Body of pancreas (tissue), 4 donors: ENCODE measurements around the gene COL4A4. TPM values are rescaled to one million over a fixed set of nuclear protein-coding genes. Genes with fewer than 3 reads are reported as not detected.

Source experiments
- ATAC-seq: fragments of 150-250 bp; one replicate; pipeline ENCODE4 v1.9.1; 2016
- DNase-seq, 4 donors: peaks; one replicate each; pipeline ENCODE4 v3.0.0-alpha.2; 2019
- H3K27ac ChIP-seq, 4 donors: fragments of 200-600 bp; sonication (generic); 1 replicate in 3 of 4; 2 replicates in 1 of 4; pipeline versions ENCODE4 v1.5.1 to v1.6.1; 2016 to 2019; ENCODE audit warnings: mild to moderate bottlenecking in 1 of 4, mixed read lengths in 1 of 4, moderate library complexity in 1 of 4
- H3K27me3 ChIP-seq, 2 donors: fragments of 200-600 bp; sonication (generic); one replicate each; pipeline ENCODE4 v1.6.0; 2016; ENCODE audit warnings: mild to moderate bottlenecking in 1 of 2
- H3K36me3 ChIP-seq, 2 donors: fragments of 200-600 bp; sonication (generic); replicated peaks in 1 of 2; 2 replicates each; pipeline ENCODE4 v1.5.1; 2016; ENCODE audit warnings: low read depth in 2 of 2; ENCODE audit not compliant: insufficient read depth in 1 of 2
- H3K4me1 ChIP-seq: fragments of 200-600 bp; sonication (generic); one replicate; pipeline ENCODE4 v1.6.0; 2016
- H3K4me3 ChIP-seq, 2 donors: fragments of 200-600 bp; sonication (generic); 1 replicate in 1 of 2; 2 replicates in 1 of 2; pipeline ENCODE4 v1.5.1; 2016 to 2019
- H3K9me3 ChIP-seq, 3 donors: fragments of 200-600 bp; sonication (generic); 1 replicate in 2 of 3; 2 replicates in 1 of 3; pipeline ENCODE4 v1.5.1; 2016
- CTCF ChIP-seq, 7 experiments: fragments of 450-650 bp in 4 of 7; fragments of 200-600 bp in 3 of 7; sonication (generic) in 3 of 7; IDR thresholded peaks; one replicate each; pipeline ENCODE4 v1.5.1; 2016 to 2019; ENCODE audit warnings: antibody characterized with exemption in 7 of 7
- POLR2A ChIP-seq, 3 donors: fragments of 450-650 bp; IDR thresholded peaks; one replicate each; pipeline ENCODE4 v1.6.1; 2016; ENCODE audit warnings: antibody characterized with exemption in 3 of 3, mild to moderate bottlenecking in 2 of 3
- WGBS, 2 donors: methylation state at CpG; one replicate each; pipeline ENCODE4 v1.1.5; 2017; 5-methylcytosine and 5-hydroxymethylcytosine counted together
- intact Hi-C: fragments of 100-400 bp; cut with DNase I; formaldehyde crosslinking; loops from one replicate; pipeline ENCODE4 v1.15.1; 2023
- total RNA-seq, 2 donors: library from RNA; depleted of rRNA; stranded (reverse); fragments of >200 nt; gene quantifications; one replicate each; pipeline ENCODE4 v1.1.0, GENCODE V29; 2016

The COL4A4 gene
- total RNA-seq, 2 donors from 2014 or later: 2.3 to 10.5 TPM

- TF ChIP-seq POLR2A (IDR thresholded peaks at IDR 0.05) (no peak), CTCF (IDR thresholded peaks at IDR 0.05) (no peak)
- DNase-seq: no peak
- no peaks in the 10 kb centered on the region for H3K9me3 ChIP-seq
- H3K4me3 ChIP-seq: no peak overlapping the region
- no peaks in the 10 kb centered on the region for H3K27me3 ChIP-seq
- no peak for ATAC-seq
- H3K4me1 ChIP-seq: no peaks in the 10 kb centered on the region
- intact Hi-C loops: no loop called here
- no peaks in the 10 kb centered on the region for H3K36me3 ChIP-seq
- 66 to 70% methylated on average over 3 of the region's 3 CpGs for WGBS, 2 donors
- no peak overlapping the region for H3K27ac ChIP-seq
Observed at GRCh38 chr2:226970362-226970761, 193.6 kb downstream of the COL4A4 start.

- TF ChIP-seq CTCF (IDR thresholded peaks at IDR 0.05) (no peak), POLR2A (IDR thresholded peaks at IDR 0.05) (no peak)
- Histone ChIP-seq H3K27me3 (no peaks in the 10 kb centered on the region), H3K27ac (no peak overlapping the region), H3K9me3 (no peaks in the 10 kb centered on the region), H3K36me3 (no peaks in the 10 kb centered on the region), H3K4me1 (no peaks in the 10 kb centered on the region), H3K4me3 (no peak overlapping the region)
- 71 to 86% methylated on average over 6 of the region's 6 CpGs for WGBS, 2 donors
- DNase-seq (no peak), ATAC-seq (no peak)
- intact Hi-C loops: no loop called here
Observed at GRCh38 chr2:226969417-226970080, 194.5 kb downstream of the COL4A4 start.

GRCh38 chr2:226965376-226965775, 198.6 kb downstream of the COL4A4 start:
- intact Hi-C loops: no loop called here
- WGBS, 2 donors: 95% methylated on average over 1 of the region's 1 CpG
- H3K27ac ChIP-seq: no peak overlapping the region
- no peak for TF ChIP-seq POLR2A (IDR thresholded peaks at IDR 0.05)
- no peak for TF ChIP-seq CTCF (IDR thresholded peaks at IDR 0.05)
- no peak overlapping the region for H3K4me3 ChIP-seq
- no peaks in the 10 kb centered on the region for H3K36me3 ChIP-seq
- H3K27me3 ChIP-seq: no peaks in the 10 kb centered on the region
- DNase-seq (no peak), ATAC-seq (no peak)
- H3K9me3 ChIP-seq: no peaks in the 10 kb centered on the region
- H3K4me1 ChIP-seq: no peaks in the 10 kb centered on the region

- Histone ChIP-seq H3K36me3 (no peaks in the 10 kb centered on the region), H3K27ac (no peak overlapping the region), H3K4me1 (no peaks in the 10 kb centered on the region), H3K4me3 (no peak overlapping the region), H3K9me3 (no peaks in the 10 kb centered on the region), H3K27me3 (no peaks in the 10 kb centered on the region)
- no peak for ATAC-seq
- 53 to 56% methylated on average over 1 of the region's 1 CpG for WGBS, 2 donors
- DNase-seq: no peak
- intact Hi-C loops: no loop called here
- TF ChIP-seq POLR2A (IDR thresholded peaks at IDR 0.05) (no peak), CTCF (IDR thresholded peaks at IDR 0.05) (no peak)
Observed at GRCh38 chr2:226963528-226963927, 200.5 kb downstream of the COL4A4 start.

- no peak overlapping the region for H3K4me3 ChIP-seq
- ATAC-seq (no peak), DNase-seq (no peak)
- H3K36me3 ChIP-seq: no peaks in the 10 kb centered on the region
- no peaks in the 10 kb centered on the region for H3K4me1 ChIP-seq
- TF ChIP-seq POLR2A (IDR thresholded peaks at IDR 0.05) (no peak), CTCF (IDR thresholded peaks at IDR 0.05) (no peak)
- H3K27me3 ChIP-seq: no peaks in the 10 kb centered on the region
- H3K9me3 ChIP-seq: no peaks in the 10 kb centered on the region
- 87 to 93% methylated on average over 3 of the region's 3 CpGs for whole genome bisulfite sequencing, 2 donors
- intact Hi-C loops: no loop called here
- H3K27ac ChIP-seq: no peak overlapping the region
Observed at GRCh38 chr2:226962176-226962773, 201.7 kb downstream of the COL4A4 start.
